Hematopoietic multipotent progenitor cell (in vitro differentiated cells): ENCODE measurements around the gene TJAP1. TPM values are rescaled to one million over a fixed set of nuclear protein-coding genes. Genes with fewer than 3 reads are reported as not detected.
"Not testable (repeated sequence)": the region's sequence is repeated elsewhere in the genome, so short reads cannot be mapped to it uniquely, and the experiment has no call there.

Experiments used
- DNase-seq, 3 donors: peaks; one replicate each; pipeline ENCODE4 v3.0.0-alpha.2; 2011 to 2015; ENCODE audit warnings: low read depth in 2 of 3, low spot score in 2 of 3
- total RNA-seq: library from RNA; depleted of rRNA; stranded (reverse); fragments of >200 nt; gene quantifications from one replicate; pipeline ENCODE4 v1.2.3, GENCODE V29; 2012

The TJAP1 gene
- total RNA-seq, 1 donor: 29.9 TPM

GRCh38 chr6:43451939-43452338 is 25.4 kb upstream of the TJAP1 start:
- DNase-seq: no peak

DNA sequence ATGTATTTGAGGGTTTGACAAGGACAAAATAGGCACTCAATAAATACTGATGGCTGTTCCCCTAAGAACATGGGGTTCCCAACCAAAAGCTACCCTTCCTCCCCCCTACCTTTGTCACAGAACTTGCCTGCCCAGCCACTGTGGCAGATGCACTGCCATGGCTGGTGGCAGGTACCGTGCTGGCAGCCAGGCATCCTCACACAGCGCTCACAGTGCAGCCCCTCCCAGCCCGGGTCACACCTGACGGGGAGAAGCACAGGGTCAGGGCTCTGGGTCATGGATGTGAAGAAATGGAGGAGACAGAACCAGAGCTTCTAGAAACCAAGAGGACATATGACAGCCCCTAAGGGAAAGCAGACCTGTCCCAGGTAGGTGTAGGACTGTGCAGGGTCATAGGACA is 24.5 kb upstream of the TJAP1 start:
- no peak for DNase-seq

- DNase-seq: no peak
Observed at GRCh38 chr6:43453831-43454230, 23.5 kb upstream of the TJAP1 start.

- peak in 1 of 3 donors; percentile 56 for DNase-seq
Observed at GRCh38 chr6:43454290-43454695, 23.1 kb upstream of the TJAP1 start.

DNA sequence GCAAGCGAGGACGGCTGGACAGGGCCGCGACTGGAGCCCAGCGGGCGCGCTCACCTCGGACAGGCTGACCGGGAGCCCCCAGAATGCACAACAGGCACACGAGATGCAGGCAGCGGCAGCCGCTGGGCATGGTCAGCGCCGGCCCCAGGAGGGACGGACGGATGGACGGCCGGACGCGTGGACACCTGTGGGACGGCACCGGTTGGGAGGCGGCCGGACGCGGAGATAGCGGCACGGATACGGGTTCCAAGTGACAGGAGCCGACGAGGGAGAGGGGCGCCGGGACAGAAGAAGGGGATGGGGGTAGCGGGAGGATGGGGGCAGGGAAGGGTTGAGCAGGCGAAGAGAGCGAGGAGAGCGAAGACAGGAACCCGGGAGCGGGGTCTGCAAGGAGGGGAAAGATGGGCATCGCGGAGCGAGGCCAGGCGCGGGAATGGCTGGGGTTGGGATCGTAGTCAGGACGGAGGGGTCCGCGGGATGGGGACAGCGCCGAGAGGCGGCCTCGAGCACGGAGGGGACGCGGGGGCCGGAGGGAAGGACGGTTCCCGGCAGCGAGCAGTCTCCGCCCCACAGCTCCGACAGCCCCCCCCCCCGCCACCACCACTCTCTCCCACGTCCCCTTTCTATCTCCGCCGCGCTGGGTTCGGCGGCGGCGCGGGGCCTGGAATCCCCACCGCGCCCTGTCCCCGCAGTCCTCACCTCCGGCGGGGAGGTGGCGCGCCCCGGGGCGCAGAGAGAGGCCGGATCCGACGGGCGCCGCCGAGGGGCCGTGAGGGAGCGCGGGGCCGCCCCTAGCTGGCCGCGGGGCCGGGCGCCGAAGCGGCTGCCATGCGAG is 22.5 kb upstream of the TJAP1 start:
- DNase-seq: peak in 2 of 3 donors; percentile 20 to 50

DNA sequence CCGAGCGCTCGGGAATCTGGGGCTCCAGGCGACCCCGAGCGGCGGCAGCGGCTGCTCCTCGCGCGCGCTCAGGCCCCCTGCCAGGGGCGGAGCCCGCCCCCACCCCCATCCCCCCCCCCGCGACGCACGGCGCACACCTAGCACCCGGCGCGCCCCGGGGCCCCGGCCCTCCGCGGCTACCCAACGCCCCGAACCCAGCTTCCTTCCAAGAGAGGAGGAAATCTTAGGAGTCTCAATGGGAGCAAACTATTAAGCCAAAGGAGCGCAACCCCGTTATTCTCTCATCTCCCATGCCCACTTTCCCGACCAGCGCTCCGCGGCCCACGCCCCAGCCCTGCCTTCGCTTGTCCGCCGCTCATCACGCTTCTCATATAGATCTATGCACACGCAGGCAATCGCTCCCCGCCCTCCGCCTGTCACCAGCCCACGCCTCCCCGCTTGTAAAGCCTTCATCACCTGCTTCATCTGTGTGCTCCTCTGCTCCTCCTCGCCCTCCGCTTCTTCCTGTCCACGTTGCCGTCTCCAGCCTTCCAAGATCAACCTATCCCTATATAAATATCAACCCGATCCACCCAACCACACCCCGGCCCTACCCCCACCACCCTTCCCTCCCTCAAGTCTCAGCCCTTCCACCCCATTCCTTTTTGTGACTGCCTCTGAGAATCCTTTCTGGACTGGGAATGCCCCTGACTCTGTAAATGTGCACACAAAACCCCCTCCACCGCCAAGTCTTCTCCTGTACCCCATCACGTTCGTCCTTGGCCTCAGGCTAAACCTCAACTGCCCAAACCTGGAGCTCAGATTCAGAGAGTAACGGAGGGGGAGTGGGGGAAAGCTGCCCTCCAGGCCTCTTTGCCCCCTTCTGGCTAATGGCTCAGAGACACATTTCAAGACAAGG is 21.6 kb upstream of the TJAP1 start, which contains the start of gene DLK2:
TSS of gene DLK2 (minus strand) at position 18 of the 898 bp plus-strand sequence. CDS start 723 bp downstream, outside the sequence.
- peak in 2 of 3 donors; percentile 17 to 19 for DNase-seq

DNA sequence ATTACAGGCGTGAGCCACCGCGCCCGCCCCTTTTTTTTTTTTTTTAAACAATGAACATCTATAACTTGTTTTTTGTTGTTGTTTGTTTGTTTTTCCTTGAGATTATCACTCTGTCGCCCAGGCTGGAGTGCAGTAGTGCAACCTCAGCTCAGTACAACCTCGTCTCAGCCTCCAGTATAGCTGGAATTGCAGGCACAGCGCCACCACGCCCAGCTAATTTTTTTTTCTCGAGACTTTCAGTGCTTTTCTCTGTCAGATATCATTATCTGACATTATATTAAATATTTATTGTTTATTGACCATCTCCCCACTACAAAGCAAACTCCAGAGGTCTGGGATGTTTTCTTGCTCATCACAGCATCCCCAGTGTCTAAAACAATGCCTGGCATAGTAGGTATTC is 19.7 kb upstream of the TJAP1 start:
- DNase-seq: no peak

GRCh38 chr6:43458154-43458553 is 19.2 kb upstream of the TJAP1 start:
- DNase-seq: not testable (repeated sequence)

DNA sequence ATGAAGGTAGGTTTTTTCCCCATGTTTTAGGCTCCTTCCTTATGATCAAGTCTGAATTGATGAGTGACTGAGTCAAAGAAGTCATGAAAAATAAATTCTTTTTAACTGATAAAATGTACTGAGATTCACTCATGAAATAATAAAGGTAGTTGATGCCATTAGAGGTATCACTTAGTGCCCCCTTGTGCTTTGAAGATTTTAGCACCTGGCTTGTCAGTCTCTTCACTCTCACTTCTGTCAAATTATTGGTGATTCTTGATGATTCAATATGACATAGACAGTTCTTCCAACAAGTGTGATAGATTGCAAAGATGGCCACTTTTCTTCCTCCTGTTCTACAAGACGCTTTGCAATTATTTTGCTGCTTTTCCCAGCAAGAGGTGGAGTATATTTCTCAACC is 17.8 kb upstream of the TJAP1 start:
- no peak for DNase-seq

GRCh38 chr6:43460032-43460431 is 17.3 kb upstream of the TJAP1 start:
- no peak for DNase-seq

- DNase-seq: no peak
Observed at GRCh38 chr6:43461936-43462335, 15.4 kb upstream of the TJAP1 start.

DNA sequence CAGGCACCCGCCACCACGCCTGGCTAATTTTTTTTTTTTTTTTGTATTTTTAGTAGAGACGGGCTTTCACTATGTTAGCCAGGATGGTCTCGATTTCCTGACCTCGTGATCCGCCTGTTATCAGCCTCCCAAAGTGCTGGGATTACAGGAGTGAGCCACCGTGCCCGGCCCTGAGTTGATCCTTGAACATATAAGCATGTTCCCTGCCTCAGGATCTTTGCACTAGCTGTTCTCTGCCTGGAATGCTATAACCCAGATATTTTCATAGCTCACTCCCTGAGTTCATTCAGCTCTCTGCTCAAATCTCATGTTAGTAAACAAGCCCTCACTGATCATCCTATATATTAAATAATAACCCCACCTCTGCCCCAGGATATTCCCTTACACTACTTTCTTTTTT is 13.0 kb upstream of the TJAP1 start:
- DNase-seq: no peak

DNA sequence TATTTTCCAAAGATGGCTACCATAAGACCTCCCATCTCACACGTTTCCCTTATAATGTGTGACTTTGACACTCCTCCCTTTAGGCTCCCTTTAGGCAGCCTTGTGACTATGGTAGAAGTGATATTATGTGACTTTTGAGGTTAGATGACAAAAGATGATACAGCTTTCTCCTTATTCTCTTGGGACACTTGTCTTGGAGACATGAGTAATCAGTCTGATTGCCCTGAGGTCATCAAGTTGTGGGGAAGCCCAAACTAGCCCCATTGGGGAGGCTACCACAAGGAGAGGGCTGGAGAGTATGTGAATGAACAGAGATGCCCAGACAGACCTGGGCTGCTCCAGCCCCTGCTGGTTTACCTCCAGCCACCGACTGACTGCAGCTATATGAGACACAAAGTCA is 11.4 kb upstream of the TJAP1 start:
- no peak for DNase-seq

GRCh38 chr6:43467265-43467664 is 10.1 kb upstream of the TJAP1 start:
- not testable (repeated sequence) for DNase-seq

- no peak for DNase-seq
Observed at GRCh38 chr6:43467752-43468151, 9.6 kb upstream of the TJAP1 start.

DNA sequence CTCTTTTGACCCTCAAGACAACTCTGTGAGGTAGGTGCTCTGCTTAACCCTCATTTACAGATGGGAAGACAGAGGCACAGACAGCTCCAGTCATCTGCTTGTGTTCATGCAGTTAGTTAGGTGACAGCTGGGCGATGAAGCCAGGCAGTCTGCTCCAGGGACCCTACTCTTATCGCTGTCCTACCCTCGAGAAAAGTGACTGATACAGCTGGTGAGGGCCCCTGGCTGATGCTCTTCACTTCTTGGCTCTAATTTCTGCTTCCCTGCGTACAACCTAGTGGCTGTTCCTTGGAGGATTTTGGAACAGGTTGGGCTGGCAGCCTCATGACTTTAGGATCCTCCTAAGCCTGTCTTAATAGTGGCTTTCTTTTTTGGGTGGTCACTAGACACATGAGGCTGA is 9.1 kb upstream of the TJAP1 start:
- DNase-seq: no peak

- DNase-seq: no peak
Observed at GRCh38 chr6:43468748-43469681, 8.4 kb upstream of the TJAP1 start.

DNA sequence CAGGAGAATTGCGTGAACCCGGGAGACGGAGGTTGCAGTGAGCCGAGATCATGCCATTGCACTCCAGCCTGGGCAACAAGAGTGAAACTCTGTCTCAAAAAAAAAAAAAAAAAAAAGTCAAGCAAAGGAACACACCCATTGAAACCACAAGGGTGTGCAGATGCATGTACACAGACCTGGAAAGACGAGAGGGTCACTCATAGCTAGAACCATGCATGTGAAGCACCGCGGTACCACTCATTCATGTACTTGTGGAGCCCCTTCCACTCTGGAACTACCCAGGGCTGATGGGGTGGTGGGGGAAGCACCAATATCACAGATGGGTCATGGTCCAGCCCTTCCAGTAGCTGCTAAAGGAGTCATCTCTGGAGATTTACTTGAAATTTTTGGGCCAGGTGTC is 7.4 kb upstream of the TJAP1 start:
- no peak for DNase-seq

DNA sequence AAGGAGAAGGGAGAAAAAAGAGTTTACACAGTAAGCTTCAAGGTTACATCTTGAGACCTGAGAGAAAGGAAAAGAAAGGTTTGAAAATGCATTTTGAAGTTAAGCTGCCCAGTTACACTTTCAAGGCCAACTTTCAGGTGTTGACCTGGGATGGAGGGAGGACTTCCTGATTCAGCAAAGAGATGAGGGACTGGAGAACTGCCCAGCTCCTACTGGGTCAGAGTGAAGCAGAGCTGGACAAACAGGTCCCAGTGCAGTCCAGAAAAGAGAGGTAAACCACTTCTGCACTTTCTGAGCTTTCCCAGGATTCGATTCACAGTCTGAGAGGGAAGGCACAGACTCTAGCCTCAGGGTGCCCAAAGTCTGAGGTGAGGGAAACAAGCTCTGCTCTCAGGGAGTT is 6.0 kb upstream of the TJAP1 start:
- no peak for DNase-seq

GRCh38 chr6:43472515-43472914 is 4.9 kb upstream of the TJAP1 start:
- DNase-seq: no peak

GRCh38 chr6:43475516-43475915 is 1.9 kb upstream of the TJAP1 start:
- DNase-seq: no peak
